ENCODE data around the gene ADH1A. TPM values are rescaled to one million over a fixed set of nuclear protein-coding genes. Genes with fewer than 3 reads are reported as not detected.

The ADH1A gene
- total RNA-seq, 2 experiments from 2014 or later, result not detected

DNA sequence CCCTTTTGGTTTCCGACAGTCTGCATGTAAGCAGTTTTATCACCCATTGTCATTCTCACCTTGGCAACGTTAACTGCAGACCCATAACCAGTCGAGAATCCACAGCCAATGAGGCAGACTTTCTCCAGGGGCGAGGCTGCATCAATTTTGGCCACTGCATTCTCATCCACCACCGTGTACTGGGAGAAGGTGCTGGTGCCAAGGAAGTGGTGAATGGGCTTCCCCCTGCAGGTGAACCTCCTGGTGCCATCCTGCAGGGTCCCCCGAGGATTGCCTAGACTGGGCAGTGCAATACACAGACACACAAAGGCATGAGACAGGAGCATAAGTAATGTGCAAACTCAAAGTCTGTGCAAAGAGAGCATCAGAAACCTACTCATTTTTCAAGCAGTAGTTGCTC is 25.1 kb upstream of the ADH1A start:
- intact Hi-C loops (cut with micrococcal nuclease; ENCODE audit: unreplicated experiment), result no loop called here
- H3K27ac ChIP-seq (ENCODE audit: low read depth, low read length, poor library complexity, severe bottlenecking), result no peak overlapping the region
- TF ChIP-seq EZH2phosphoT487 (IDR thresholded peaks at IDR 0.05; ENCODE audit: borderline replicate concordance, low read depth, low read length), result no peak
- TF ChIP-seq, protein P1, sequence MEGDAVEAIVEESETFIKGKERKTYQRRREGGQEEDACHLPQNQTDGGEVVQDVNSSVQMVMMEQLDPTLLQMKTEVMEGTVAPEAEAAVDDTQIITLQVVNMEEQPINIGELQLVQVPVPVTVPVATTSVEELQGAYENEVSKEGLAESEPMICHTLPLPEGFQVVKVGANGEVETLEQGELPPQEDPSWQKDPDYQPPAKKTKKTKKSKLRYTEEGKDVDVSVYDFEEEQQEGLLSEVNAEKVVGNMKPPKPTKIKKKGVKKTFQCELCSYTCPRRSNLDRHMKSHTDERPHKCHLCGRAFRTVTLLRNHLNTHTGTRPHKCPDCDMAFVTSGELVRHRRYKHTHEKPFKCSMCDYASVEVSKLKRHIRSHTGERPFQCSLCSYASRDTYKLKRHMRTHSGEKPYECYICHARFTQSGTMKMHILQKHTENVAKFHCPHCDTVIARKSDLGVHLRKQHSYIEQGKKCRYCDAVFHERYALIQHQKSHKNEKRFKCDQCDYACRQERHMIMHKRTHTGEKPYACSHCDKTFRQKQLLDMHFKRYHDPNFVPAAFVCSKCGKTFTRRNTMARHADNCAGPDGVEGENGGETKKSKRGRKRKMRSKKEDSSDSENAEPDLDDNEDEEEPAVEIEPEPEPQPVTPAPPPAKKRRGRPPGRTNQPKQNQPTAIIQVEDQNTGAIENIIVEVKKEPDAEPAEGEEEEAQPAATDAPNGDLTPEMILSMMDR (conservative IDR thresholded peaks at IDR 0.05; ENCODE audit: low read length), result no peak
- H3K36me3 ChIP-seq (ENCODE audit: insufficient read depth, low read length), result no peaks in the 10 kb centered on the region
- no peaks in the 10 kb centered on the region for H3K79me2 ChIP-seq (ENCODE audit: insufficient read depth, low read depth, low read length)
- H3K4me2 ChIP-seq (ENCODE audit: low read length), result no peak overlapping the region
- no peak overlapping the region for H2AFZ ChIP-seq (ENCODE audit: low read length)
- H3K9me2 ChIP-seq (ENCODE audit: insufficient read depth, low read length), result no peaks in the 10 kb centered on the region
- BruUV-seq (replicated peaks), result no TSS peak
- no peaks in the 10 kb centered on the region for H4K20me1 ChIP-seq (ENCODE audit: insufficient read depth, low read length)
- H3K4me1 ChIP-seq (ENCODE audit: insufficient read depth, low read length, poor library complexity, severe bottlenecking), result no peaks in the 10 kb centered on the region
- no peak for DNase-seq (ENCODE audit: low spot score)
- POLR2A ChIA-PET, result no interaction called here
- CTCF ChIA-PET (ENCODE audit: unreplicated experiment), result no interaction called here
- H3K4me3 ChIP-seq (ENCODE audit: low read depth, low read length, poor library complexity, severe bottlenecking), result no peak overlapping the region
- no peaks in the 10 kb centered on the region for H3K9me3 ChIP-seq (ENCODE audit: low read length)

DNA sequence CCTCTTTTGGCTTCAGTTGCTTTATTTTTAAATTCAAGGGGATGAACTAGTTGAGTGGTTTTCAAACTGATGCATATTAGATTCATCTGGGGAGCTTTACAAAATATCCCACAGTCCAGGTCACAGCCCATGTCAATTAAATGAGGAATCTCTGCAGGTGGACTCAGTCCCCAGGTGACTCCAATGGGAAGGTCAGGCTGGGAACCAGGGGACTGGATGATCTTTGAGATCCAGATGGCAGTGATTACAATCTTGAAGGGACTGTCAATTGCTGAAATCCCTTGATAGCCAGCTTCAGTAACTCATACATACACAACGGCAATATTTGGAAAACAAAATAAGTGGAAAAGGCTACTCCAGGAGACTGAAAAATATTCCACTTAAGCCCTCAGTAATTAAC is 23.4 kb upstream of the ADH1A start:
- no TSS peak for BruUV-seq (replicated peaks)
- Histone ChIP-seq H3K4me3 (ENCODE audit: low read depth, low read length, poor library complexity, severe bottlenecking) (no peak overlapping the region), H3K79me2 (ENCODE audit: insufficient read depth, low read depth, low read length) (no peaks in the 10 kb centered on the region), H3K4me2 (ENCODE audit: low read length) (no peak overlapping the region), H3K9me2 (ENCODE audit: insufficient read depth, low read length) (no peaks in the 10 kb centered on the region), H4K20me1 (ENCODE audit: insufficient read depth, low read length) (no peaks in the 10 kb centered on the region), H3K9me3 (ENCODE audit: low read length) (no peaks in the 10 kb centered on the region), H3K27ac (ENCODE audit: low read depth, low read length, poor library complexity, severe bottlenecking) (no peak overlapping the region), H3K4me1 (ENCODE audit: insufficient read depth, low read length, poor library complexity, severe bottlenecking) (no peaks in the 10 kb centered on the region), H3K36me3 (ENCODE audit: insufficient read depth, low read length) (no peaks in the 10 kb centered on the region), H2AFZ (ENCODE audit: low read length) (no peak overlapping the region)
- POLR2A ChIA-PET, result no interaction called here
- CTCF ChIA-PET (ENCODE audit: unreplicated experiment), result no interaction called here
- DNase-seq (ENCODE audit: low spot score), result no peak
- intact Hi-C loops (cut with micrococcal nuclease; ENCODE audit: unreplicated experiment), result no loop called here
- TF ChIP-seq EZH2phosphoT487 (IDR thresholded peaks at IDR 0.05; ENCODE audit: borderline replicate concordance, low read depth, low read length), result no peak
- TF ChIP-seq, protein P1 (conservative IDR thresholded peaks at IDR 0.05; ENCODE audit: low read length), result no peak

DNA sequence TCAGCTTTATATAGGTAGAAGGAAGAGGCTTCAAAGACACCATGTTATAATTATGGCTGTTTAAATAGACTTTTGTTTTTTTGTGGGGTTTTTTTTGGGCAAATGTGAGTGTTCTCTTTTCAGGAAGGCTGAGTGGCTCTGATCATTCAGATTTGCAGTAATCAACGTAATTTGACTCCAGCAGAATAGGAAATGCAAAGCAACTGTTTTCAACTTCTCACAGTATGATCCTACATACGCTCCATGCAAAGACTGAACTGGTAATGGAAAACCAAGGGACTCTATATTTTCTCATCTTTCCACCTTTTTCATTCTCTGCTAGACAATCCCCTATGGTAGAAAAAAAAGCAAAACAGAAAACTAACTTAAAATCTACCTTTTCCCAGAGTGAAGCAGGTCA is 19.6 kb upstream of the ADH1A start:
- Histone ChIP-seq H3K4me3 (ENCODE audit: low read depth, low read length, poor library complexity, severe bottlenecking) (no peak overlapping the region), H2AFZ (ENCODE audit: low read length) (no peak overlapping the region), H4K20me1 (ENCODE audit: insufficient read depth, low read length) (no peaks in the 10 kb centered on the region), H3K79me2 (ENCODE audit: insufficient read depth, low read depth, low read length) (no peaks in the 10 kb centered on the region), H3K9me2 (ENCODE audit: insufficient read depth, low read length) (no peaks in the 10 kb centered on the region), H3K4me2 (ENCODE audit: low read length) (no peak overlapping the region), H3K4me1 (ENCODE audit: insufficient read depth, low read length, poor library complexity, severe bottlenecking) (no peaks in the 10 kb centered on the region), H3K27ac (ENCODE audit: low read depth, low read length, poor library complexity, severe bottlenecking) (no peak overlapping the region), H3K9me3 (ENCODE audit: low read length) (no peaks in the 10 kb centered on the region), H3K36me3 (ENCODE audit: insufficient read depth, low read length) (no peaks in the 10 kb centered on the region)
- BruUV-seq (replicated peaks), result no TSS peak
- CTCF ChIA-PET (ENCODE audit: unreplicated experiment), result no interaction called here
- TF ChIP-seq EZH2phosphoT487 (IDR thresholded peaks at IDR 0.05; ENCODE audit: borderline replicate concordance, low read depth, low read length), result no peak
- TF ChIP-seq, protein P1 (conservative IDR thresholded peaks at IDR 0.05; ENCODE audit: low read length), result no peak
- POLR2A ChIA-PET, result no interaction called here
- DNase-seq (ENCODE audit: low spot score), result no peak
- intact Hi-C loops (cut with micrococcal nuclease; ENCODE audit: unreplicated experiment), result no loop called here

Data from OCI-LY7 (cell line).